Peyer's patch (tissue), 4 donors: ENCODE data around the gene XPC. TPM values are rescaled to one million over a fixed set of nuclear protein-coding genes. Genes with fewer than 3 reads are reported as not detected.

Source experiments
- DNase-seq, 3 donors: peaks; one replicate each; pipeline ENCODE4 v3.0.0-alpha.2; 2017 to 2019
- H3K27ac ChIP-seq, 4 donors: fragments of 200-600 bp; sonication (generic); one replicate each; pipeline ENCODE4 v1.5.1; 2016 to 2019
- H3K27me3 ChIP-seq, 2 donors: fragments of 200-600 bp; sonication (generic); one replicate each; pipeline ENCODE4 v1.5.1; 2019
- H3K36me3 ChIP-seq, 3 donors: fragments of 200-600 bp; sonication (generic); one replicate each; pipeline ENCODE4 v1.5.1; 2016 to 2019
- H3K4me1 ChIP-seq, 4 donors: fragments of 200-600 bp; sonication (generic); one replicate each; pipeline ENCODE4 v1.5.1; 2016 to 2019
- H3K4me3 ChIP-seq, 4 donors: fragments of 200-600 bp; sonication (generic); 1 replicate in 3 of 4; 2 replicates in 1 of 4; pipeline ENCODE4 v1.5.1; 2016 to 2019; ENCODE audit warnings: mild to moderate bottlenecking in 1 of 4
- H3K9me3 ChIP-seq, 4 donors: fragments of 200-600 bp; sonication (generic); one replicate each; pipeline ENCODE4 v1.5.1; 2016 to 2019; ENCODE audit warnings: mild to moderate bottlenecking in 1 of 4
- POLR2A ChIP-seq, 2 donors: fragments of 450-650 bp; IDR thresholded peaks; one replicate each; pipeline ENCODE4 v1.5.1; 2017; ENCODE audit warnings: antibody characterized with exemption in 2 of 2, mild to moderate bottlenecking in 2 of 2, moderate library complexity in 2 of 2
- total RNA-seq, 4 donors: library from RNA; depleted of rRNA; stranded (reverse); fragments of >200 nt; gene quantifications; one replicate each; pipeline ENCODE4 v1.1.0, GENCODE V29; 2016
- TF ChIP-seq, protein P1 (sequence below), 6 experiments: fragments of 450-650 bp in 4 of 6; fragments of 200-600 bp in 2 of 6; sonication (generic) in 1 of 6; IDR thresholded peaks; one replicate each; pipeline ENCODE4 v1.5.1; 2017 to 2019; ENCODE audit warnings: antibody characterized with exemption in 6 of 6, mild to moderate bottlenecking in 3 of 6, moderate library complexity in 1 of 6

The XPC gene
- total RNA-seq, 4 donors from 2014 or later: 46.1 to 88.3 (median 78.6) TPM

GRCh38 chr3:14169871-14170270 is 8.5 kb downstream of the XPC start:
- H3K27ac ChIP-seq: no peak overlapping the region
- peaks cover 0 to 2% (median under 1%) of the 10 kb centered on the region in 4 donors for H3K4me1 ChIP-seq
- H3K36me3 ChIP-seq: peaks cover 0 to 80% (median 0%) of the 10 kb centered on the region in 3 donors
- TF ChIP-seq POLR2A (IDR thresholded peaks at IDR 0.05): no peak
- TF ChIP-seq, protein P1, sequence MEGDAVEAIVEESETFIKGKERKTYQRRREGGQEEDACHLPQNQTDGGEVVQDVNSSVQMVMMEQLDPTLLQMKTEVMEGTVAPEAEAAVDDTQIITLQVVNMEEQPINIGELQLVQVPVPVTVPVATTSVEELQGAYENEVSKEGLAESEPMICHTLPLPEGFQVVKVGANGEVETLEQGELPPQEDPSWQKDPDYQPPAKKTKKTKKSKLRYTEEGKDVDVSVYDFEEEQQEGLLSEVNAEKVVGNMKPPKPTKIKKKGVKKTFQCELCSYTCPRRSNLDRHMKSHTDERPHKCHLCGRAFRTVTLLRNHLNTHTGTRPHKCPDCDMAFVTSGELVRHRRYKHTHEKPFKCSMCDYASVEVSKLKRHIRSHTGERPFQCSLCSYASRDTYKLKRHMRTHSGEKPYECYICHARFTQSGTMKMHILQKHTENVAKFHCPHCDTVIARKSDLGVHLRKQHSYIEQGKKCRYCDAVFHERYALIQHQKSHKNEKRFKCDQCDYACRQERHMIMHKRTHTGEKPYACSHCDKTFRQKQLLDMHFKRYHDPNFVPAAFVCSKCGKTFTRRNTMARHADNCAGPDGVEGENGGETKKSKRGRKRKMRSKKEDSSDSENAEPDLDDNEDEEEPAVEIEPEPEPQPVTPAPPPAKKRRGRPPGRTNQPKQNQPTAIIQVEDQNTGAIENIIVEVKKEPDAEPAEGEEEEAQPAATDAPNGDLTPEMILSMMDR (IDR thresholded peaks at IDR 0.05): no peak
- H3K9me3 ChIP-seq: no peaks in the 10 kb centered on the region
- H3K4me3 ChIP-seq: no peak overlapping the region
- H3K27me3 ChIP-seq: no peaks in the 10 kb centered on the region
- DNase-seq: no peak

DNA sequence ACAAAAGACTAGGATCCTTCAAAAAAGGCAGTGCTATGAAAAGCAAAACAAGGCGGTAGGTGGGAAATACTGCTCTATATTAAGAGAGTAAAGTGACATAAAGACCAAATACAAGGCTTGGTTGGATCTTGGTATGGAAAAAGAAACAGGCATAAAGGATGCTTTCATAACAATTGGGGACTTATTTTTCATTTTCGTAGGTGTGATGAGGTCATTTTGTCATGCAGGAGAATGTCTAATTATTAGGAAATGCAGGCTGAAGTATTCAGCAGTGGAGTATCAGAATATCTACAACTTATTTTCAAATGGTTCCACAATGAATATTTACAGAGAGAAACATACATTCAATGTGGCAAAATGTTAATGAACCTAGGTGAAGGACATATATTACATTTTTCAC is 9.0 kb downstream of the XPC start:
- Histone ChIP-seq H3K4me3 (no peak overlapping the region), H3K9me3 (no peaks in the 10 kb centered on the region), H3K27ac (no peak overlapping the region), H3K36me3 (peaks cover 0 to 85% (median 0%) of the 10 kb centered on the region in 3 donors), H3K4me1 (no peaks in the 10 kb centered on the region), H3K27me3 (no peaks in the 10 kb centered on the region)
- no peak for DNase-seq
- TF ChIP-seq, protein P1 (IDR thresholded peaks at IDR 0.05): no peak
- TF ChIP-seq POLR2A (IDR thresholded peaks at IDR 0.05): no peak

DNA sequence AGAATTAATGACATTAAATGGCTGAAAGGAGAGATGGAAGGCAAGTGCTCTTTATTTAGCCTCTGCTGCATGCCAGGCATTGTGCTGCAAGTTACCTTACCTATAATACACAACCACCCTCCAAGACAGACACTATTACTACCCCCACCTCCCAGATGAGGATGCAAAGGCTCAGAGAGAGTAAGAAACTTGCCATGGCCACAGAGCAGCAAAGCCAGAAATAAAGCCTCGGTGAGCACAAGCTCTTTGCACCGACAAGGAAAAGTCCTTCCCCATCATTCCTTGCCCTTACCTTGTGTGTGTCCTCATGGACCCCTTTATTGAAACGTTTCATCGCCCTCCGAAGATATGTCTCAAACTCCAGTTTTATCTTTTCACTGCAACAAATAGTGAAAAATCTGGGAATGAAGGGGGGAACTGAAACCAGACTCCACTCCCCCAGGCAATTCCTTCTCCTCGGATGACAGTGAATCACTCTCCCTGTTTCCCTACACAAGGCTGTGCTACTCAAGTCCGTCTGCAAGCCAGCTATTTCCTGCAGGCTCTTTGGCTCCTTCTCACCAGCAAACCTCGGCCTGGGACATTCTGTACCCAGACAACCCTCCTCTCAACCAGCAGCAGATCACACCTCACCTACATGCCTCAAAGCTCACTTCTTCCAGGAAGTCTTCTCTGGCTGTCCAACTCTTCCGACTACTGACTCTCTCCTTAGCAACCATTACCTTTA is 11.4 kb downstream of the XPC start:
- TF ChIP-seq, protein P1 (IDR thresholded peaks at IDR 0.05): no peak
- no peak for TF ChIP-seq POLR2A (IDR thresholded peaks at IDR 0.05)

DNA sequence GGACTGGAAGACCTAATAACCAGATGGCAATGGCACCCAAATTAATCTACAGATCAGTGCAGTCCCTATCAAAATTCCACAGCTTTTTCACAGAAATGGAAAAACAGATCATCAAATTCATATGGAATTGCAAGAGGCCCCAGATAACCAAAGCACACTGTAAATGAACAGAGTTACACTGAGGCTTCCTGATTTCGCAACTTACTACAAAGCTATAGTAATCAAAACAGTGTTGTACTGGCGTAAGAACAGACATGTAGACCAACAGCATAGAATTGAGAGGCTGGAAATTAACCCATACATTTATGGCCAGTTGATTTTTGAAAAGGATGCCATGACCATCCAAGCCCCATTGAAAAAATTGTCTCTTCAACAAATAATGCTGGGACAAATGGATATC is 16.2 kb downstream of the XPC start:
- Histone ChIP-seq H3K4me1 (no peaks in the 10 kb centered on the region), H3K36me3 (peaks cover 0 to 100% (median 0%) of the 10 kb centered on the region in 3 donors), H3K9me3 (peaks cover 0 to 6% (median 0%) of the 10 kb centered on the region in 4 donors), H3K27ac (no peak overlapping the region), H3K27me3 (no peaks in the 10 kb centered on the region), H3K4me3 (no peak overlapping the region)
- no peak for TF ChIP-seq POLR2A (IDR thresholded peaks at IDR 0.05)
- TF ChIP-seq, protein P1 (IDR thresholded peaks at IDR 0.05): no peak
- DNase-seq: no peak

More for the DNA sequence above, 11.4 kb downstream of the XPC start:
- no peak overlapping the region for H3K4me3 ChIP-seq
- H3K27ac ChIP-seq: no peak overlapping the region
- no peaks in the 10 kb centered on the region for H3K27me3 ChIP-seq
- no peaks in the 10 kb centered on the region for H3K4me1 ChIP-seq
- H3K9me3 ChIP-seq: peaks cover 0 to 5% (median 0%) of the 10 kb centered on the region in 4 donors
- H3K36me3 ChIP-seq: peaks cover 0 to 100% (median 0%) of the 10 kb centered on the region in 3 donors
- no peak for DNase-seq

DNA sequence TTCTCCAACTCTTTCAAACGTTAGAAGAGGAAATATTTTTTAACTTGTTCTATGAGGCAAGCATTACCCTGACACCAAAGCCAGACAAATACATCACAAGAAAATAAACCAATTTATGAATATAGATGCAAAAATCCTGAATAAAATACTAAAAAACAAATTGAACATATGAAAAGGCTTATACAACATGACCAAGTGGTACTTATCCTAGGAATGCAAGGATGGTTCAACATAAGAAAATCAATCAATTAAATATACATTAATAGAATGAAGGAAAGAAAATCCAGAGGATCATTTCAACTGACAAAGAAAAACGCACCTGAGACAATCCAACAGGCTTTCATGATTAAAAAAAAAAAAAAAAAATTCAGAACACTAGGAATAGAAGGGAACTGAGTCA is 17.1 kb downstream of the XPC start:
- Histone ChIP-seq H3K4me1 (no peaks in the 10 kb centered on the region), H3K4me3 (no peak overlapping the region), H3K9me3 (peaks cover 0 to 6% (median 0%) of the 10 kb centered on the region in 4 donors), H3K27me3 (no peaks in the 10 kb centered on the region), H3K27ac (no peak overlapping the region), H3K36me3 (peaks cover 0 to 100% (median 0%) of the 10 kb centered on the region in 3 donors)
- TF ChIP-seq POLR2A (IDR thresholded peaks at IDR 0.05): no peak
- TF ChIP-seq, protein P1 (IDR thresholded peaks at IDR 0.05): no peak
- DNase-seq: no peak
